ENCODE data around the gene TYK2. TPM values are rescaled to one million over a fixed set of nuclear protein-coding genes. Genes with fewer than 3 reads are reported as not detected.
A peak's percentile ranks its signal among the peaks of the same experiment; 100 is the strongest.

Gene TYK2
- total RNA-seq, 1 donor from 2014 or later, result 26.5 TPM

GRCh38 chr19:10333758-10334587 is 46.4 kb downstream of the TYK2 start:
- DNase-seq, result no peak

DNA sequence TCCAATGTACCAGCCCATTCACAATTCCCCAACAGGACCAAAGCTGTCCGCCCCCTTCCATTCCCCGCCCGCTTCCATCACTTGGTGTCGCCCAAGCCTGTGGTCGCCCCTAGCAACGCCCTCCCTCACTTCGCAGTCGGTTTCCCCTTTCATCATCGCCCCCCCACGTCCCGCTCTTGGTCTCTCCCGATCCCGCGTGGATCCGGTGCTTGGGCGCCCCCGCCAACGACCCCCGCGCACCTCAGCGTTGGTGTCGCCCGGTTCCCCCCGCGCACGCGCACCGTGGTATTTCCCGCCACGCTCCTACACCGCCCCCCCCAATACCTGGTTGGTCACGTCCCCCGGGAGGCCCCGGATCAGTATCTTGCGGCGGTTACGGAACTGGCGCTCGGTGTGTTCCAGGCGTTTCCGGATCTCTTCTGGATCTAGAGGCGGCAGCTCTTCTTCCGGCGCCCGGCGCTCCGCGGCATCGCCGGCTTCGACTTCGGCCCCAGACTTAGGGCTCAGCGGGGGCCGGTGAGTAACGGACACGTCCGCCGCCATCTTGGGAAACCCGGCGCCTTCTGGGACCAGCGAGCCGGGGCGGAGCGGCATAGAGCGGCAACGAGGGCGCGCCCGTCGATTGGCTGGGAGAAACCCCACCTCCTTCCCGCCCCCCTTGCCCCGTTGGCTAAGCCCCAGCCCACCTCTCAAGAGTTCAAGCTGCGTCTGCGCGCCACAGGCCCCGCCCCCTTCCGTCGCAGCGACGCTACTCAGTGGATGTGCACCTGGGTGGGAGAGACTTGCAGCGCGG is 47.2 kb downstream of the TYK2 start, which contains the start of gene RAVER1:
Gene RAVER1, minus strand, starts transcription at position 565 of the 793 bp plus-strand sequence. Its CDS starts 22 bp downstream, at position 543.
- DNase-seq, result peak; percentile 94

DNA sequence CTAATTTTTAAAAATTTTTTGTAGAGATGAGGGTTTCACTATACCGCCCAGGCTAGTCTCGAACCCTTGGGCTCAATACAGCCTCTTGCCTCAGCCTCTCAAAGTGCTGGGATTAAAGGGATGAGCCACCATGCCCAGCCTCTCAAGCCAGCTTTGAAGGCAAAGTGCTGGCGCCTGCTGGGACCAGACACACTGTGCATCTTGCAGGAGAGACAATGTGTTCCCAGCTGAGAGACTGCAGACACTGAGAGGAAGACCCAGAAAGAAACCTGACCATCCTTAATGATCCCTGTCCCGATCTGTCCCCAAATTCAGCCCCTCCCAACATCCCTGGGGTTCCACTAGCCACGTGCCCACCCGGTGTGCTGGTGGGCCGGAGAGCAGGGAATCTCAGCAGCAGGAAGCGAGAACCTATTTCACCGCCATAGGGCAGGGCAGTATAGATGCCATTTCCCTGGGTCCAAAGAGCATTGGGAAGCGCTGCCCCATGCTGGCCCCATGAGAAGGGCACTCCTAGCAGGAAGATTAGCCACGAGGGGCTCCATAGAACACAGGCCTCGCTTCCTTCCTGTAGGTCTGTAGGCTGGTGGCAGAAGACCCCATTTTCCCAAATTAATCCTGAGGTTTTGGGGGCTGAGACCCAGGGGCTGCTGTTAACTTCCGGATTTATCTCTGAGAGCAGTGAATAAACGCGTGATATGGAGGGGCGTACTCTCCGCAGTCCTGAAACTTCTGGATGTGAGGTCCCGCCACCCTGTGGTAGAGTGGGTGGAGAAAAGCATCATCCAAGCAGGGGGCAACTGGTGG is 48.0 kb downstream of the TYK2 start:
- DNase-seq, result no peak

- no peak for DNase-seq
These were observed 50.8 kb downstream of the TYK2 start for GRCh38 chr19:10329555-10329954.

- no peak for DNase-seq
These were observed 51.6 kb downstream of the TYK2 start for GRCh38 chr19:10328558-10329429.

- no peak for DNase-seq
These were observed 52.6 kb downstream of the TYK2 start for GRCh38 chr19:10327793-10328192.

- no peak for DNase-seq
These were observed 54.6 kb downstream of the TYK2 start for GRCh38 chr19:10325732-10326131.

GRCh38 chr19:10321874-10322835 is 58.2 kb downstream of the TYK2 start:
- DNase-seq, result no peak

DNA sequence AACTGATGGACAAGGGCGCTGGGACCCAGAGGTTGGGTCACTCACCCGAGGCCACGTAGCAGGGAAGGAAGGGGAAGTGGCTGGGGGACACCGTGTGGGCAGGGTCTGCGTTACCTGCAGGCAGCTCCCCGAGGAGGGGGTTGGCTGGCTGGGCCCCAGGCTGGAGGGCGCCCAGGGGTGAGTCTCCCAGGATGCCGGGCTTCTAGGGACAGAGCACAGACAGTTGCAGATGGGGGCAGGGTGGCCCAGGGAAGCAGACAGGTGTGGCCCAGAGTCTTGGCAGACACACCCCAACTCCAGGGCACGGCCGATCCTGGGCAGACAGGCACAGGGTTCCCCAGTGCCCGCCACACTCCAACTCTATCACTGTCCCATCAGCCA is 59.0 kb downstream of the TYK2 start:
- no peak for DNase-seq

GRCh38 chr19:10320602-10321416 is 59.6 kb downstream of the TYK2 start:
- no peak for DNase-seq

DNA sequence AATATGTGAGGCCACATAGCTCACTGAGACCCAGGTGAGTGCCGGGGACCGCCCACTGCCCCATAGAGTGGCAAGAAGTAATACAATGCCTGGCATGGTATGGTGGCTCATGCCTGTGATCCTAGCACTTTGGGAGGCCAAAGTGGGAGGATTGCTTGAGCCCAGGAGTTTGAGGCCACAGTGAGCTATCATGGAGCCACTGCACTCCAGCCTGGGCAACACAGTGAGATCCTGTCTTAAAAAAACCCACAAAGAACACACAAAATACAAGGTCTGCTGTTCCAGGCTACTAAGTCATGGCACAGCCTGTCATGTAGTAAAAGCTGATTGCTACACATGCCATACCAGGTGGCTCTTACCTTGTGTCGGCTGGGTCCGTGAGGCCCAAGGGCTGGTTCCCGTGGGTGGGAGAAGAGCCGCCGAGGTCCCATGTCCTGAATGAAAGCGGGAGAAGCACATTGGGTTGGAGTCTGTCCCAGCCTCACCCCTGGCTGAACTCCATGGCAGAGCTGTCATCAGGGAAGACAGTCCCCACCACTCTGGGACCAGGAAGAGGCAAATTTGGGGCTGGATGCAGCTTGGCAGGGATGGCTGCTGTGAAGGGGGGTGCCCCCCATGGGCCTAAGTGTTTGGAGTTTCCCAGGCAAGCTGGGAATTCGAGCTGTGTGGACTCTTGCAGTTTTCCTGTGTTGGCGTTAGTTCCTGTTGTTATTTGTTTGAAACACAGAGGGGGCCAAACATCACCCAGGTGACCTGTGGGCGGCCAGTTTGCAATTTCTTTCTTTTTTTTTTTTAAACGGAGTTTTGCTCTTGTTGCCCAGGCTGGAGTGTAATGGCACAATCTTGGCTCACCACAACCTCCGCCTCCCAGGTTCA is 61.3 kb downstream of the TYK2 start:
- no peak for DNase-seq

- no peak for DNase-seq
These were observed 62.4 kb downstream of the TYK2 start for GRCh38 chr19:10317857-10318462.

DNA sequence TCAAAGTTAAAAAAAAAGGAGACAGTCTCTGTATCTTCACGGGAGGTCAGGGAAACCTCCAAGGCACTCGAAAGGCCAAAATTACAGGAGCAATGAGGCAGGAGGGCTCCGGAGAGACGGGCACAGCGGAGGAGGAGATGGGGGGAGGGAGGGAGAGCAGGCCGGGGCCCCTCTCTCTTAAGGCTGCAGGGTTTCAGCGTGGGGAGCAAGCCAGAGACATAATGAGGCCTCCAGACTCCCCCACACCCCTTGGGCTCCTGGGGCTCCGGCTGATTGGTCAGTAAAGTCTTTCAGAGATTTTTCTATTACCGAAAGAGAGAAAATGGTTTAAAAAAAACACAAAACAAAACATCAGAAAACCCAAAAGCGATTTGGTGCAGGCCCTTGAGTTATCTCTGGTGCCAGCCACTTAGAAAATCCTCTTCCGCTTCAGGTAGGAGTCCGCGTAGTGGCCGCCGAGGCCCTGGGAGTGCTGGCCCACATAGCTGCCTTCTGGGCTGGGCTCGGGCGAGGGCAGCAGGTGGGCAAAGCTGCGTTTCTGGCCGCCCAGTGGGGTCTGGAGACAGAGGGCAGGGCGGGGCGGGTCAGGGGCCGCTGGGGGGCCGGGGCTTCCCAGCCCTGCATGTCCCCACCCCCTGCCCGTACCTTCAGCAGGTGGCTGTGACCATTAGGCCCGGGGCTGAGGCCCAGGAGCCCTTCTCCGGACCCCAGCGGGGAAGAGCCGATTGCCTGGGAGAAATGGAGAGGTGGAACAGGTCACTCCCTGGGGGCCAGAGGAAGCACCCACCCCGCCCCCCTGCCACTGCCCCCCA is 63.1 kb downstream of the TYK2 start:
- DNase-seq, result no peak

- no peak for DNase-seq
These were observed 63.9 kb downstream of the TYK2 start for GRCh38 chr19:10316229-10317044.

GRCh38 chr19:10315335-10316214 is 64.8 kb downstream of the TYK2 start, which contains the start of gene FDX2:
TSS of gene FDX2 (minus strand) at chr19:10316015. CDS start at chr19:10315996, 19 bp downstream.
- DNase-seq, result peak; percentile 80

All from occipital lobe (tissue), 2 donors.